NB4 (cell line): ENCODE results near the gene DLL3.

Experiments used
- DNase-seq: peaks from one replicate; pipeline ENCODE4 v3.0.0; 2010; ENCODE audit warnings: low read depth
- H3K4me3 ChIP-seq: one replicate; pipeline ENCODE4 v1.5.1; 2011; ENCODE audit warnings: mild to moderate bottlenecking, low read depth, low read length, moderate library complexity
- CTCF ChIP-seq: IDR thresholded peaks from one replicate; pipeline ENCODE4 v1.5.1; 2012; ENCODE audit warnings: low read depth, low read length
- MAX ChIP-seq: IDR thresholded peaks from 2 replicates; pipeline ENCODE4 v1.6.1; 2011; ENCODE audit warnings: low read depth, low read length
- MYC ChIP-seq: IDR thresholded peaks from 2 replicates; pipeline ENCODE4 v1.6.1; 2011; ENCODE audit warnings: low read depth, low read length
- POLR2A ChIP-seq: IDR thresholded peaks from 2 replicates; pipeline ENCODE4 v1.6.1; 2011; ENCODE audit warnings: mild to moderate bottlenecking; ENCODE audit not compliant: insufficient read length; ENCODE audit errors: extremely low read depth

Gene DLL3

GRCh38 chr19:39507715-39508364 is 9.1 kb downstream of the DLL3 start:
- H3K4me3 ChIP-seq, result no peak overlapping the region
- TF ChIP-seq MYC, result no peak
- no peak for TF ChIP-seq CTCF
- no peak for TF ChIP-seq MAX
- no peak for TF ChIP-seq POLR2A
- DNase-seq, result no peak

GRCh38 chr19:39508629-39509028 is 9.9 kb downstream of the DLL3 start:
- no peak overlapping the region for H3K4me3 ChIP-seq
- DNase-seq, result no peak
- TF ChIP-seq CTCF, result no peak
- TF ChIP-seq POLR2A, result no peak
- no peak for TF ChIP-seq MAX
- TF ChIP-seq MYC, result no peak

GRCh38 chr19:39509233-39509632 is 10.5 kb downstream of the DLL3 start:
- no peak overlapping the region for H3K4me3 ChIP-seq
- no peak for TF ChIP-seq MYC
- TF ChIP-seq POLR2A, result no peak
- DNase-seq, result no peak

- no peak for DNase-seq
- no peak overlapping the region for H3K4me3 ChIP-seq
- TF ChIP-seq CTCF, result no peak
- TF ChIP-seq MAX, result no peak
- no peak for TF ChIP-seq POLR2A
- TF ChIP-seq MYC, result no peak
Observed at GRCh38 chr19:39512988-39513387, 14.2 kb downstream of the DLL3 start.

- DNase-seq, result no peak
- TF ChIP-seq MYC, result no peak
- TF ChIP-seq CTCF, result no peak
- no peak for TF ChIP-seq POLR2A
- TF ChIP-seq MAX, result no peak
- H3K4me3 ChIP-seq, result no peak within 1 kb of the TSS
Observed at GRCh38 chr19:39514840-39515550, 16.2 kb downstream of the DLL3 start, which contains the start of gene SELENOV. Gene SELENOV, plus strand, starts transcription at chr19:39515139. Its CDS starts 74 bp downstream, at chr19:39515213.

- TF ChIP-seq MYC (no peak), MAX (no peak), CTCF (no peak), POLR2A (no peak)
- H3K4me3 ChIP-seq, result no peak overlapping the region
- DNase-seq, result no peak
Observed at GRCh38 chr19:39515551-39516191, 16.9 kb downstream of the DLL3 start.
